ENCODE measurements around the gene FN1.

DNA sequence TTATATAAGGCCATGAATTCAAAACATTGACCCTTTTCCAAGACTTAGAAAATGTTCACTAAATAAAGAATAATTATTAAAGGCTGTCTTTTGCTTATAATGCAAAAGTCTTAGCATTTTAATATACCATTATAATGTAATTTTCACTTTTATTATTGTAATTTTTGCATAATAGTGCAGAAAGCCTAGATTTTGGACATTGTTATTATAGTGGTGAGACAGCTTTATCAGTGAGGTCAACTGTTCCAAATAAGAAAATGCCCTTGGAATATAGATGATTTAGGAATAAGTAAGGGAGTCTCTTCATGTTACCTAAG lies 67.4 kb downstream of the FN1 start:
- TF ChIP-seq, protein P1, sequence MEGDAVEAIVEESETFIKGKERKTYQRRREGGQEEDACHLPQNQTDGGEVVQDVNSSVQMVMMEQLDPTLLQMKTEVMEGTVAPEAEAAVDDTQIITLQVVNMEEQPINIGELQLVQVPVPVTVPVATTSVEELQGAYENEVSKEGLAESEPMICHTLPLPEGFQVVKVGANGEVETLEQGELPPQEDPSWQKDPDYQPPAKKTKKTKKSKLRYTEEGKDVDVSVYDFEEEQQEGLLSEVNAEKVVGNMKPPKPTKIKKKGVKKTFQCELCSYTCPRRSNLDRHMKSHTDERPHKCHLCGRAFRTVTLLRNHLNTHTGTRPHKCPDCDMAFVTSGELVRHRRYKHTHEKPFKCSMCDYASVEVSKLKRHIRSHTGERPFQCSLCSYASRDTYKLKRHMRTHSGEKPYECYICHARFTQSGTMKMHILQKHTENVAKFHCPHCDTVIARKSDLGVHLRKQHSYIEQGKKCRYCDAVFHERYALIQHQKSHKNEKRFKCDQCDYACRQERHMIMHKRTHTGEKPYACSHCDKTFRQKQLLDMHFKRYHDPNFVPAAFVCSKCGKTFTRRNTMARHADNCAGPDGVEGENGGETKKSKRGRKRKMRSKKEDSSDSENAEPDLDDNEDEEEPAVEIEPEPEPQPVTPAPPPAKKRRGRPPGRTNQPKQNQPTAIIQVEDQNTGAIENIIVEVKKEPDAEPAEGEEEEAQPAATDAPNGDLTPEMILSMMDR (IDR thresholded peaks at IDR 0.05): no peak
- TF ChIP-seq POLR2A (IDR thresholded peaks at IDR 0.05): no peak
